Measurements from ENCODE around the gene EIF4A3.

EIF4A3 gene

DNA sequence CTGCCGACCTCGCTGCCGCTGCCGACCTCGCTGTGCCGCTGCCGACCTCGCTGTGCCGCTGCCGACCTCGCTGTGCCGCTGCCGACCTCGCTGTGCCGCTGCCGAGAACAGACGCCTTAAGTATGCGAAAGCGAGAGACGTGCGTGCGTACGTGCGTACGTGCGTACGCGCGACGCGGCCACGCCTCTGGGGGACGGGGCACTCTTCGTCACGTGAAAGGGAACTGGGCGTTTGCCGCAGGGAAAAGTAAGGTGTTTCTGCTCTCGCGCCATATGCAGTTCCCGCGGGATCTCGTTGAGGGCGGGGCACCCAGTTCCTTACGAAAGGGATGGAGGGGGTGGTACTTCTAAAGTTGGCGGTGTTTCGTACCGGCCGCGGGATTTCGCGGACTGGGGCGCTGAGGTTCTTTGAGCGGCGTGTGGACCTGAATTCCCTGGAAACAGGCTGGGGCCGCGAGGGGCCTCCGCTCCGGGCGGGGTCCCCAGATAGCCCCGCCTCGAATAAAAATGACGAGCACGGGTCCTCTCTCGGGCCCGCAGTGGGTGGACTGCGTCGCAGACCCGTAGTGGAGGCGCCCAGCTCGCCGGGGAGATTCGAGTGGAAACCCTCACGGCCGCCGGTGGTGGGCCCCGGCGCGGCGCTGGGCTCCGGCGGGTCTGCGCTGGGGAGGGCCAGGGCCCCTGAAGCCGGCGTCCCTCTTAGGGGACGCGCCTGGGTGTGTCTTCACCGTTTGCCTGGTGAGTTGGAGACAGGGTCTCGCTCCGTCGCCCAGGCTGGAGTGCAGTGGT lies at the start of gene EIF4A3:
Gene EIF4A3, minus strand, starts transcription at position 94 of the 788 bp plus-strand sequence. CDS start 167 bp downstream, outside the sequence.
- peak; percentile 89 for DNase-seq (ENCODE audit: low read depth)

DNA sequence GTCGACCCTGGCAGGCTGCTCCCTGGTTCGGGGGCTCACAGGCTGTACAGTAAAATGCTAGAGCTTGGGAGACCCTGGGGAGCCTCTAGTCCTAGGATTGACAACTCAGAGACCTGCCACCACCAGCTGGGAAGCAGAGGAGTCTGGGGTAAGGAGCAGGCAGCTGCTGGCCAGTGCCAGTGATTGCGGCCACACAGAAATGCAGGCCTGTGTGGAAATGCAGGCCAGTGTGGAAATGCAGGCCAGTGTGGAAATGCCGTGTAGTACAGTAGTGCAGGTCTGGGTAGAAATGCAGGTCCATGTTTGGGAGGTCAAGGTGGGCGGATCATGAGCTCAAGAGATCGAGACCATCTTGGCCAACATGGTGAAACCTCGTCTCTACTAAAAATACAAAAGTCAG lies 49.7 kb upstream of the EIF4A3 start:
- DNase-seq (ENCODE audit: low read depth): no peak

GRCh38 chr17:80195671-80196529 lies 49.0 kb upstream of the EIF4A3 start:
- no peak for DNase-seq (ENCODE audit: low read depth)

- no peak for DNase-seq (ENCODE audit: low read depth)
These were observed 48.2 kb upstream of the EIF4A3 start for GRCh38 chr17:80195141-80195540.

- DNase-seq (ENCODE audit: low read depth): no peak
These were observed 45.1 kb upstream of the EIF4A3 start for GRCh38 chr17:80191865-80192661.

DNA sequence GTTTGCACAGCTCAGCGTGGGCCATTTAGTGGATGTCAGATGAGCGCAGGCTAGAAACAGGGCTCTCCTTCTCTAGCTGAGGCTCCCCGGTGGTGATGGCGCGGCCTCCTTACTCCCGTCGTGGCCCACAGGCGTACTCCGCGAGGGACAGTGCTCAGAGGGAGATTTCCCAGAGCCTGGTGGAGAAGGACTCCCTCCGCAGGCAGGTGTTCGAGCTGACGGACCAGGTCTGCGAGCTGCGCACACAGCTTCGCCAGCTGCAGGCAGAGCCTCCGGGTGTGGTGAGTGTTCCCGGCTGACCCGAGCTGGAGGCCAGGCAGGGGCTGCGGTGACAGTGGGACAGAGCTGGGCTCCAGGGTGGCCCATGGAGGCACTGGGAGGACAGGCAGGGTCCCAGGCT lies 44.3 kb upstream of the EIF4A3 start:
- no peak for DNase-seq (ENCODE audit: low read depth)

DNA sequence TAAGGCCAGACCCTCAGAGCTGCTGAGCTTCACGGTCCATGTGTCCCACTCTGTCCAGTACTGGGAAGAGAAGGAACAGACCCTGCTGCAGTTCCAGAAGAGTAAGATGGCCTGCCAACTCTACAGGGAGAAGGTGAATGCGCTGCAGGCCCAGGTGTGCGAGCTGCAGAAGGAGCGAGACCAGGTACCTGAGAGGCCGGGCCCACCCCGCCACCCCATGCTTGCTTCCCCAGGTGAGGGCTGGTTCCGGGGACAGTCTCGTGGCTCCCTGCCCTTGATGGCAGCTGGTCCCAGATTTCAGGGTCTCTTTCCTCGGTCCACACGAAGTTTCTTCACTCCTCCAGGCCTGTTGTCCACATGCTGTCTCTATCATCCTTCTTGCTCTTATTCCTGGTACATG lies 43.8 kb upstream of the EIF4A3 start:
- no peak for DNase-seq (ENCODE audit: low read depth)

DNA sequence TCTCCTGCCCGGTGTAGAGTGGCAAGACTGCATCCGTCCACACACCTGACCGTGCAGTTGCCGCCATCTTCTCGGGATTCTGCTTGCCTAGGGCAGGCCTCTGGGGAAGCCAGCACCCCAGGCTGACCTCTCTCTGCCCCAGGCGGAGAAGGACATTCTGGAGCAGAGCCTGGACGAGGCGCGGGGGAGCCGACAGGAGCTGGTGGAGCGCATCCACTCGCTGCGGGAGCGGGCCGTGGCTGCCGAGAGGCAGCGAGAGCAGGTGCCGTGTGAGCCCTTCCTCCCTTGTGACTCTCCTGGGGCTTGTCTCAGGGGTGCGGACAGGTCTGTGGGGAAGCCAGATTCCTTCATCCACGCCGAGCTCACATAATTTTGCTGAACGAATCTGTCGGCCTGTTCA lies 42.7 kb upstream of the EIF4A3 start:
- DNase-seq (ENCODE audit: low read depth): no peak

- DNase-seq (ENCODE audit: low read depth): no peak
These were observed 40.6 kb upstream of the EIF4A3 start for GRCh38 chr17:80187515-80187941.

DNA sequence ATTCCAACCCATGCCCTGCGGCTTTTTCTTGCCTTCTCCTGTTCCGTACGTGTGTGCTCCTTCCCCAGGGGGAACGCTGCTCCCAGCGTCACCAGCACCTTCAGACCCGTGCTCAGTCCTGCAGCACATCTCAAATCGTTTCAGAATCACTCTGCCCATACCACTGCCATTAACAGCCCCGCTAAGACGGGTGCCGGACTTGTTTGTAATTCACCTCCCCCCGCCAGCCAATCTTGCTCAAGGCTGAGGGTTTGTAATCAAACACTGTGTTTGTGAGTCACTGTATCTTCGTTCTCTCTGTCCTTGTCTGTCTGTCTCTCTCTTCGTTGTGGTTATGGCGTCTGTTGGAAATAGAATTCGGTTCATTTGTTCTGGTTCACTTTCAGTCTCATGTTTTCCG lies 40.2 kb upstream of the EIF4A3 start:
- DNase-seq (ENCODE audit: low read depth): no peak

DNA sequence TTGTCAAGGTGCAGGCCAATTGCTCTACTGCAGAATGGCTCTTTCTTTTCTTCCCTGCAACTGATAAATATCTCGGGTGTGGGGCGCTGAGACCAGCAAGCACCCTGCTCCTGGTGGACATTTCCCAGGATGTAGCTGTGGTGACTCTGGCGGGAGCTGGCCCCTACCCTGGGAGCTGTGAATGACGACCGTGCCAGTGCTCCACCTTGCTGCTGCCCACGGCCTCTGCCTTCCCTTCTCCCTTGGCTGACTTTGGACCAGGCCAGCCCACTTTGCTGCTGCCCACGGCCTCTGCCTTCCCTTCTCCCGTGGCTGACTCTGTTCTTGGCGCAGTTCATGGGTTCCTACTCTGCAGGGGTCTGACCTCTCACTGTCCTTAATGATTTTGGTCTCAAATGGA lies 39.0 kb upstream of the EIF4A3 start:
- DNase-seq (ENCODE audit: low read depth): no peak

DNA sequence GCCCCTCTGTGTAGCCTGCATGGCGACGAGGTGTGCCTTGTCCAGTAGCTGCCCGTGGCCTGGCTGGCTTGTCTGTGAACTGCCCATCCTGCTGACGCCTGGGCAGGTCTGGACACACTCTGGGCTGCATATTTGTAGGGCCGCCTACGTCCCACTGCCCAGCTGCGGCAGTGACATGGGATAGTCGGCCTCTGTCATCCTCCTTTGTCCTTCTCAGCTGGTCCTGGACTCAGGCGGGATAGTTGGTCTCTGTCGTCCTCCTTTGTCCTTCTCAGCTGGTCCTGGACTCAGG lies 37.4 kb upstream of the EIF4A3 start:
- no peak for DNase-seq (ENCODE audit: low read depth)

DNA sequence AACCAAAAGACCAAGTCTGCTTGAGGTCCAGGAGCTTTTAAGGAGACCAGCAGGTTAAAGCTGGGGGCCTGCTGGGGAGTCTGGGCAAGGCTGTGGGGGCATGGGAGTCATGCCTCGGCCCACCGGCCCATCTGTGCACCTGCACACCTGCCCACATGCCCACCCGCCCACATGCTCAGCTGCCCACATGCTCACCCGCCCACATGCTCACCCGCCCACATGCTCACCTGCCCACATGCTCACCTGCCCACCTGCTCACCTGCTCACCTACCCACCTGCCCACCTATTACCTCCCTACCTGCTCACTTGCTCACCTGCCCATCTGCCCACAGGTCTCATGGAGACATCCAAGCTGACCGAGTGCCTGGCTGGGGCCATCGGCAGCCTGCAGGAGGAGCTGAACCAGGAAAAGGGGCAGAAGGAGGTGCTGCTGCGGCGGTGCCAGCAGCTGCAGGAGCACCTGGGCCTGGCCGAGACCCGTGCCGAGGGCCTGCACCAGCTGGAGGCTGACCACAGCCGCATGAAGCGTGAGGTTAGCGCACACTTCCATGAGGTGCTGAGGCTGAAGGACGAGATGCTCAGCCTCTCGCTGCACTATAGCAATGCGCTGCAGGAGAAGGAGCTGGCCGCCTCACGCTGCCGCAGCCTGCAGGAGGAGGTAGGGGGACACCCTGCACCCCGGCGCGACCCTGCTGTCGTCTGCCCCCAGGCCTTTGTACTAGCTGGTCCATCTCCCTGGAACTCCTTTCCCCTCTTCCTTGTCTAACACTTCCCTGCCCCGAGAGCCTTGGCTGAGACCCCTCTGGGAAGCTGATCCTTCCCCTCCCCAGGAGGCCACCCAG lies 36.9 kb upstream of the EIF4A3 start:
- DNase-seq (ENCODE audit: low read depth): no peak

DNA sequence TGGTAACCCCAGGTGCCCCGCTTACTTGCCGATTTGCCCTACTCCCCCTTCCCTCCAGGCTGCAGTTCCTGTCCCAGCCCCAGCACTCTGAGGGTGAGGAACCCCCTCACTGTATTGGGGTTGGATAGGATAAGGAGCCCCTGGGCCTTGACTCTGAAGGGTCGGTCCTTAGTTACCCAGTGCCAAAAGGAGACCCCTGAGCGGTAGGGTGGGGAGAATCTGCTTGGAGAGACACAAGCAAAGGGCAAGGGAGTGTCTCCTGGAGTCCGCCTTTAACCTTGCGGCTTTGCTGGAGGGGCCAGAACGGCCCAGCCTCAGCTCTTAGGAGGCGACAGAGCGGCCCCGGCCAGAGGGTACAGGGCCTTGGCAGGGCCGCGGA lies 35.9 kb upstream of the EIF4A3 start:
- DNase-seq (ENCODE audit: low read depth): no peak

- no peak for DNase-seq (ENCODE audit: low read depth)
These were observed 35.4 kb upstream of the EIF4A3 start for GRCh38 chr17:80182118-80182844.

DNA sequence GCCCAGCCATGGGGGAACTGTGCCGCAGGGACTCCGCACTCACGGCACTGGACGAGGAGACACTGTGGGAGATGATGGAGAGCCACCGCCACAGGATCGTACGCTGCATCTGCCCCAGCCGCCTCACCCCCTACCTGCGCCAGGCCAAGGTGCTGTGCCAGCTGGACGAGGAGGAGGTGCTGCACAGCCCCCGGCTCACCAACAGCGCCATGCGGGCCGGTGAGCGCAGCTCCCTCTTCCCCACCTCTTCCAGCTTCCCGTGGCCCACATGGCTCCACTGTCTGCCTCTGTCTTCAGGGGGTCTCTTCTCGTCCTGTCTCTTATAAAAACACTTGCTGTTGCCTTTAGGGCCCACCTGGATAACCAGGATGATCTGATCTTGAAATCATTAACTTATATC lies 34.5 kb upstream of the EIF4A3 start:
- DNase-seq (ENCODE audit: low read depth): no peak

GRCh38 chr17:80180192-80180591 lies 33.3 kb upstream of the EIF4A3 start:
- no peak for DNase-seq (ENCODE audit: low read depth)

DNA sequence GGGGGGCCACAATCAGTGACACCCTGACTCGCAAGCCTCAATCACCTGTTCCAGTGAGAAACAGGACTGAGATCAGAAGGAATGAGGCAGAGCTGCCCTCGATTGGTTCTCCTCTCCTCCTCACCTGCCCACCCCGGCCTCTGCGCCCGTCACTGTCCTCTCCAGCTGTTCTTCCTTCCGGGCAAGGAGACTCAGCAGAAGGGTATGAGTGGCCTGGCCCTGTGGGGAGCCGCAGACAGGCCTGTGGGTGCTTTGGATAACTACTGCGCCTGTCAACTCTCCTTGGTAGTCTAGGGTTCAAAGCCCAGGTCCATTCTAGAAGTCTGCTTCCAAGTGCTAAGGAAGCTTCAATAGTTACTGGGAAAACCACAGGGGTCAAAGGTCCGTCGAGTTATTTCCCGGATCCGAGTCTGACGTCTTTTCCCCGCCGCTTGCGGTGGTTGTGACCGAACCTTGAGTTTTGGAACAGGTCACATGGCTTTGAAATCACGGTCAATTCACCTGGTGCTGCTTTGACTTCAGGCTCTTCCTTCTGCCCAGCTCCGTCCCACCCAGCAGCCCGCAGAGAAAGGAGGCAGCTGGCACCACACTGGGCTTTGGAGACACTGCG lies 31.2 kb upstream of the EIF4A3 start:
- DNase-seq (ENCODE audit: low read depth): no peak

- DNase-seq (ENCODE audit: low read depth): no peak
These were observed 29.8 kb upstream of the EIF4A3 start for GRCh38 chr17:80176757-80177156.

DNA sequence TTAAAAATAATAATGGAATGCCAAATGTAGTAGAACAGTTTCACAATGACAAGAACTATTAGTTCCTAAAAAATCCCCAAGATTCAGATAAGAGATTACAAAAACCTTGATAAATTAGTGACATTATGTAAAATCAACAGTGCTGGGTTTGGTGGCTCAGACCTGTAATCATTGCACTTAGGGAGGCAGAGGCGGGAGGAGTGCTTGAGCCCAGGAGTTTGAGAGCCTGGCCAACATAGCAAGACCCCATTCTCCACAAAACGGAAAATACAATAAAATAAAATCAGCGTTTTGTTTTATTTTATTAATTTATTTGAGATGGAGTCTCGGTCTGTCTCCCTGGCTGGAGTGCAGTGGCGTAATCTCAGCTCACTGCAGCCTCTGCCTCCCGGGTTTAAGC lies 27.0 kb upstream of the EIF4A3 start:
- DNase-seq (ENCODE audit: low read depth): no peak

GRCh38 chr17:80173126-80173525 lies 26.2 kb upstream of the EIF4A3 start:
- no peak for DNase-seq (ENCODE audit: low read depth)
